ENCODE measurements around the gene TYMS.

Gene TYMS

DNA sequence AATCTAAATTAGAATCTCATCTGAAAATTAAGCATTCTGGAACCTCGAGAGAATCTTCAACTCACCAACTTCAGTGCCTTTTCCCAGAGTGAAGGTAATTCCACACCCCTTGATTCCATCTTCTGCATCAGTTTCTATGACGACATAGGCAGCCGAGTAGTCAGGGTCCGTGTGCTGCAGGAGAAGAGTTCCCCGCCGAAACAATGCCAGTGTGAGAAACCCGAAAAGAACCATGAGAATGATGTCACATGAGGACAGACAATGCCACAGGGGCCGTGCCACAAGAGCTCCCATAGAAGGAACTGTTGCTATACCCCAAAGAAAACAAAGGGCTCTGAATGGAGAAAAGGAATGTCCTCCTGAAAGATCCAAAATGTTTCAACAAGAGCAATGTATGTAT is 49.0 kb downstream of the TYMS start:
- in situ Hi-C loops (cut with MboI; ENCODE audit: low sequenced_read_pairs): no loop called here

DNA sequence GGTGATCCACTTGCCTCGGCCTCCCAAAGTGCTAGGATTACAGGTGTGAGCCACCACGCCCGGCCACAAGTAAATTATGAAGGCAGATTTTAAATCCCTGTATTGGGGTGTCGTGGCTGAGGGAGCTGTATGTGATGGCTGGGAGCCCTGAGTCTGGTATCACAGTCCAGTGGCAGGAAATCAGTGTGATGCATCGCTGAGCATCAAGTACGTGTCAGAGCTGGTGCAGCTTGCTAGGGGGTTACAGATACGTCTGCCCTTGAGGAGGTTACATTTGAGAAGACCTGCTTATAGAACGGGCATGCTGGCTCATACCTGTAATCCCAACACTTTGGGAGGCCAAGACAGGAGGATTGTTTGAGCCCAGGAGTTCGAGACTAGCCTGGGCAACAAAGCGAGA is 50.6 kb downstream of the TYMS start:
- in situ Hi-C loops (cut with MboI; ENCODE audit: low sequenced_read_pairs): no loop called here

DNA sequence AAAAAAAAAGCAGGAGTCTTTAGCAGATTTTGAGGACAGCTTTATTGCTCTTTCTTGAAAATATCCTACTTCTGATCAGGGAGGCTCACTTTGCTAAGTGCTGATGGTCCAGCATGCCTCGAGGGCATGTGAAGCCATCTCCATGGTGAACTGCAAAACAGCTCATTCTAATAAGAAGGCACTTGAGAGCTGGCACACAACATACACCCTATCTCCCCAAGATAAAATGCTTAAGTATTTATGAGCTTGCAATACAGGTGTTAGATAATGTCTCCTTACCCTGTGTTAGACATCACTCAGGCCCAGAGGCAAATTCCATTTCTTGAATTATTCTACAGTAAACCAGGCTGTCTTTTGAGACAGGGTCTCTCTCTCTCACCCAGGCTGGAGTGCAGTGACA is 52.3 kb downstream of the TYMS start:
- in situ Hi-C loops (cut with MboI; ENCODE audit: low sequenced_read_pairs): no loop called here

GRCh38 chr18:710418-711300 is 53.2 kb downstream of the TYMS start:
- in situ Hi-C loops (cut with MboI; ENCODE audit: low sequenced_read_pairs): no loop called here

- in situ Hi-C loops (cut with MboI; ENCODE audit: low sequenced_read_pairs): no loop called here
Measured at GRCh38 chr18:711310-711656, 53.8 kb downstream of the TYMS start.

DNA sequence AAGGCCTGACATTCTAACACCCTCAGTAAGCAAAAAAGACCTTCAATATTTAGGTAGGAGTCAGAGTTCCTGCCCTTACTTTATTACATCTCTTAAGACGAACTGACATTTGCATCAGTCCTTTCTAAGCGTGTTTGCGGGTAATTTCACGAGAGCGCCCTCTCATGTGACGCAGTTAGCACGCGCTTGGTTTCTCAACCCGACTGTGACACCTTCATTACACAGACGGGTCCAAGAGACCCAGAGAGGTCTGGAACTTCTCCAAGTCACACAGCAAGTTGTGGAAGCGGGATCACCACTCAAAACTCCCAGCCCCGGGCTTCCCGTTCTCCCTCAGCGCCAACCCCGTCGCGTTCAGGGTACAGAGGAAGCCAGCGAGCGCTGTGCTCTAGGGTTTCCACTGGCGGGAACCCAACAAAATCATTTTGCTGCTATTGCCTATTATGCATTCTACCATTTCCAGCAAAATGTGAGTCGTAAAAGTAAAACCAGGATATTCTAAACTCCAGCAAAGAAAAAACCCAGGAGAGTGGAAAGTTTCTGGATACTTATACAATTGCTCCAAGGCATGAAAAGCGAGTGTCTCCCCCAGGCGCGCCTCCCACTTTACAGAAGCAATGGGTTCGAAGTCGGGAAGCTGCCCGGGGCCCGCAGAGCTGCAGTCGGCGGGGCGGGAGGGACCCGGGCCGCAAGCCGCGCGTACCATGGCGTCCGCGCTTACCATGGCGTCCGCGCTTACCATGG is 54.4 kb downstream of the TYMS start:
- in situ Hi-C loops (cut with MboI; ENCODE audit: low sequenced_read_pairs): no loop called here

DNA sequence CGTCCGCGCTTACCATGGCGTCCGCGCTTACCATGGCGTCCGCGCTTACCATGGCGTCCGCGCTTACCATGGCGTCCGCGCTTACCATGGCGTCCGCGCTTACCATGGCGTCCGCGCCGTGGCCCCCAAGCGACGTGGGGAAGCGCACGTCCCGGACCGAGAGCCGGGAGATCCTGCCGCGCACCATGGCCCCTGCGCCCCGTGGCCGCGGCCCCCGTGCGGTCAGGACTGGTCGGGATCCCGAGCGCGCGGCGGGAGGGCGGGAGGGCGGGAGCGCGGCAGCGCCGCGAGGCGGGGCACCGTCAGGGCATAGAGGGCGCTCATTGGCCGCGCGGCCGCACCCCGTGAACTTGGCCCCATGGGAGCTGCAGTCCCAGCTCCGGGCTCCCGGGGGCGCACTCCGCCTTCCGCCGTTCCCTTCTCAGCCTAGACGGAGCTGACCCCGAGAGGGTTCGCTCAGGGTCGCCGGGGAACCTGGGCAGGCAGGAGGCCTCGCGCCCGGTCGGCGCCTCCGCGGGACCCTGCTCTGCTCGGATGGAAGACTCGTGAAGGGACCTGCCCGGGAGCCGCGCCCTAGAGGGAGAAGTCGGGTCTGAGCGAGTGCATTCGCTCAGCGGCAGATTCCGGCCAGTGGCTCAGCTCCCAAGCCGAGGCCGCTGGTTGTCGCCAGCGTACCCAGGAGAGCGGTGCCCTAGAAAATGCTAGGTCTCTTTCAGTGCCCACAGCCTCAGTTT is 55.1 kb downstream of the TYMS start, which contains the start of gene ENOSF1:
Gene ENOSF1 (minus strand): TSS at position 230 of the 734 bp plus-strand sequence. CDS start 43 bp downstream, at position 187.
- in situ Hi-C loops (cut with MboI; ENCODE audit: low sequenced_read_pairs): no loop called here

DNA sequence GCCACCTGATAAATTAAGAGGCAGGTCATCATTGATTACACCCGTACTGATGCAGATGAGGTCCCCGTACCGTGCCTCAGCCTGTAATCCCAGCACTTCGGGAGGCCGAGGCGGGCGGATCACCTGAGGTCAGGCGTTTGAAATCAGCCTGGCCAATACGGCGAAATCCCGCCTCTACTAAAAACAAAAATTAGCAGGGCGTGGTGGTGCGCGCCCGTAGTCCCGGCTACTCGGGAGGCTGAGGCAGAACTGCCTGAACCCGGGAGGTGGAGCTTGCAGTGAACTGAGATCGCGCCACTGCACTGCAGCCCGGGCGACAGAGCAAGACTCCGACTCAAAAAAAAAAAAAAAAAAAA is 55.7 kb downstream of the TYMS start:
- in situ Hi-C loops (cut with MboI; ENCODE audit: low sequenced_read_pairs): no loop called here

GRCh38 chr18:715626-716025 is 58.2 kb downstream of the TYMS start:
- in situ Hi-C loops (cut with MboI; ENCODE audit: low sequenced_read_pairs): no loop called here

DNA sequence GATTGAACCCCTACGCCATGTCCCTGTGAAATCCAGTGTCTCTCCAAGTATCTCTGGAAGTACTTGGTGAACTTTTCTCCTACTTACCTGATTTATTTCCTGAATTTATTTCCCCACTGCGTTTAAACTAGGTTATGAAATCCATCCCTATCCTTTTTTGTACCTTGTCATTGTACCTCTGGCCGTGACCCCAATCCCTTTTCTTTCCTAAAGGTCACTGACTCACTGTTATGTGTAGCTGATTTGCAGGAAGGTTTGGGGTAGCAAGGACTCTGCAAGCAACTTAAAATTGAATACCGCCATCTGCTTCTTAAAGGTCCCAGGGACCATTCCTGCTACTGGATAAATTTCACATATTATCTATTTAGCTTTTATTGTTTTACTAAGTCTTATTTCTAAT is 59.5 kb downstream of the TYMS start:
- in situ Hi-C loops (cut with MboI; ENCODE audit: low sequenced_read_pairs): no loop called here
